OCI-LY7 (cell line): ENCODE measurements around the gene CIP2A.

ENCODE experiments used
- CTCF ChIP-seq: fragments of 200-600 bp; sonication (generic); conservative IDR thresholded peaks from 2 replicates; pipeline ENCODE4 v1.5.1; 2014; ENCODE audit warnings: mild to moderate bottlenecking, antibody characterized with exemption, low read length, moderate library complexity, mixed read lengths
- EZH2phosphoT487 ChIP-seq: fragments of 200-600 bp; sonication (generic); IDR thresholded peaks from 2 replicates; pipeline ENCODE4 v1.6.1; 2018; ENCODE audit warnings: low read depth, borderline replicate concordance, mild to moderate bottlenecking, mixed run types, antibody characterized with exemption, low read length, moderate library complexity, mixed read lengths

- TF ChIP-seq CTCF (no peak), EZH2phosphoT487 (no peak)
Observed at GRCh38 chr3:108605028-108605427, 15.8 kb upstream of the CIP2A start.
